Stimulated activated CD8-positive, alpha-beta memory T cell treated with anti-CD3 and anti-CD28 coated beads, Interleukin-12 subunit alpha, Interleukin-12 subunit beta, amount 100 ng/mL, for 1 hour (primary cell): Measurements from ENCODE around the gene PPL.
"Not testable (repeated sequence)": the region's sequence is repeated elsewhere in the genome, so short reads cannot be mapped to it uniquely, and the experiment has no call there.

Source experiments
- DNase-seq: peaks from one replicate; pipeline ENCODE4 v3.0.0-alpha.2; 2020; ENCODE audit warnings: low read depth

Gene PPL

DNA sequence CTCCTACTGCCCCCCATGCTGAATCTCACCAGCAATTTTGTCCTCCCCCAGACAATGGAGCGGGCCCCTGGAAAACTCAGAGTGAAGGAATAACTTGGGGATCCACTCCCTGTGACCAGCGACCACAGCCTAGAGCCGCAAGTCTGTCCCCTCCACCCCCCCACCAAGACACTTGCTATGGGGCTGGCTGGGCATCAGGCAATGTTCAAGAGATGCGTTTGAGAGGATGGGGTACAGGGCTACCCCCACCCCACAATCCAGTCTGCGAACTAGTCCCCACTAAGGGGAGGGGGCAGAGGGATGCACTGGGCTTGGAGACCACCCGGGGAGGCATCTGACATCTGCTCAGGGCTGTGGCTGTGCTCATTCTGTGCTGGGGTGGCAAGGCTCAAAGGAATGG, 2.4 kb downstream of the PPL start:
- no peak for DNase-seq

- DNase-seq = no peak
Measured at GRCh38 chr16:4933871-4934395, 3.0 kb downstream of the PPL start.

GRCh38 chr16:4933433-4933832, 3.5 kb downstream of the PPL start:
- DNase-seq = no peak

DNA sequence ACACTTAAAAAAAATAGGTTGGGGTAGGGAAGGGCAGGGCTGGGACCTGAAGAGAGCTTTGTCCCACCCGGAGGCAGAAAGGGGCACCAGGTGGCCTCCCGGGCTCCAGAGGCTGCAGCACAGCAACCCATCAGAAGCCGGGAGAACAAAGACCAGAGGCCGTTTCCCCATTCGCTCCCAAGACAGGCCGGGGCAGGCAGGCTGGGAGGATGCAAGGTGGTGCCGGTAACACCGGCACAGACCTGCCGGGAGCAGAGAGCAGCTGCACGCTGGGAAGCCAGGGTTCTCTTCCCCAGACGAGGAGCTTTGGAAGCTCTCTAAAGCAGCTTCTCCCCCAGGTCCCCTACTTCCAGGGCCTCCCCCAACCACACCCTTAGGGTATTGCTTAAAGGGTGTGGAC, 5.6 kb downstream of the PPL start:
- DNase-seq = no peak

DNA sequence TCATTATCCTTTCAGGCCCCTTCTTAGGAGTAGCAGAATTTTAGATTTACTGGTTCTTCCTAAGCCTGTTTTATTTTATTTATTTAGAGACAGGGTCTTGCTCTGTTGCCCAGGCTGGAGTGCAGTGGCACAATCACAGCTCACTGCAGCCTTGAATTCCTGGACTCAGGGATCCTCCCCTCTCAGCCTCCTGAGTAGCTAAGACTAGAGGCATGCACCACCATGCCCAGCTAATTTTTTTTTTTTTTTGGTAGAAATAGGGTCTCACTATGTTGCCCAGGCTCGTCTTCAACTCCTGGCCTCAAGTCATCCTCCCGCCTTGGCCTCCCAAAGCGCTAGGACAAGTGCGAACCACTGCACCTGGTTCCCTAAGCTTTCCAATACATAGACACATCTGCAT, 7.3 kb downstream of the PPL start:
- DNase-seq = not testable (repeated sequence)

DNA sequence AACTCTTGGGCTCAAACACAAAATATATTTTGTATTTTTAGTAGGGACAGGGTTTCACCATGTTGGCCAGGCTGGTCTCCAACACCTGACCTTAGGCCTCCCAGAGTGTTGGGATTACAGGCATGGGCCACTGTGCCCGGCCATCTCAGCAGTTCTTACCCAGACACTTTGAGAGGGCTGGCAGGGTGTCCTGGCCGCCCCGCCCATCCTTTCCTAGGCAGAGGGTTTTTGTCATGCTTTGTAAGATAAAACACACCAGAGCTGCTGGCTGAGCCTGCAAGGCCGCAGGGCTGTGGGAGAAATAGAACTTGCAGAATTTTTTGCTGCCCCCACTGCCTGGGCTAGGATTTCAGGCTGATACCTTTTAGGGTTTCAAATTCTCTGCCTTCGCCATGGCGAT, 8.7 kb downstream of the PPL start:
- DNase-seq = no peak

- DNase-seq = no peak
Measured at GRCh38 chr16:4927661-4928060, 9.3 kb downstream of the PPL start.

- no peak for DNase-seq
Measured at GRCh38 chr16:4926928-4927327, 10.0 kb downstream of the PPL start.

GRCh38 chr16:4925791-4926190, 11.2 kb downstream of the PPL start:
- no peak for DNase-seq

DNA sequence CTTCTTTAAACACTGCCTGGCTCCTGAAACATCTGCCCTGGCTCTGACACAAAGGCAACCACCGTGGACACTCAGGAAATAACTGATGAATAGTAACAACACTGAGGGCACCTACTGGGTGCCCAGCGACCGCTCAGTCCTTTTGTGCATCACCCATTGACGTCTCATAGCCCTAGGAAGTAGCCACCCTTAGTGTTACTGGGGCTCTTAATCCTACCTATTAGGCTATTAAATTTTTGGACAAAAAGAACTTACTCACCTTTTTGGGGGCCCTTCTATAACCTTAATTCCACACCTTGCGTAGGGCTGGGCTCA, 11.7 kb downstream of the PPL start:
- no peak for DNase-seq

DNA sequence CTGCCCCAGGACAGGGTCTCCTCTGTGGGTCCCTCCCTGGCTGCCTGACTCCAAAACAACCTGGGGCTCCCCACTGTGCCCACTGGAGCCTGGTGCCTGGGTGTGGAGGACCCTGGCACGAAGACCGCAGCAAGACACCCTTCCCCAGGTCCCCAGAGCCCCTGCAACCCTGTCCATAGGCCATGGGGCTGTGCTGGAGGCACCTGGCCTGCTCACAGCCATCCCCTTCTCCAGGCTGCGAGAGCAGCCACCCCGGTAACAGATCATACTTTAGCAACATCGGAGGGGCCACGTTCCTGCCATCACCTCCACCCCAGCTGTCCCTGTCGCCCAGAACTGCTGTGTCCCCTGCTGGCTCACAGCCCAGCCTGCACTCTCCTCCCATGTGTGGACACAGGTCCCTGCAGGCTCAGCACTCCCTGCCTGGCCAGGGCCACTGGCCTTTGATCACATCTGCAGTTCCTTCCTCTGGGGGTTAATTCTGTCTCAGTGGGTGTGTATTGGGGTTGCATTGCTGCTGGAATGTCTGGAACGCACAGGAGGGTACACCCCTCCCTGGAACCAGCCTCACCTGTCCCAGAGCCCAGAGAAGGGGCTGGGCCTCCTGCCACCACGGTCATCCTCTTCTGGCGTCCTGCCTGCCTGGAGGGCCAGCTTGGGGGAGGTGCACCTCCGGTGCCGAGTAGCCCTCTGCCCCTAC, 12.2 kb downstream of the PPL start:
- no peak for DNase-seq

GRCh38 chr16:4923853-4924252, 13.1 kb downstream of the PPL start:
- DNase-seq = no peak

DNA sequence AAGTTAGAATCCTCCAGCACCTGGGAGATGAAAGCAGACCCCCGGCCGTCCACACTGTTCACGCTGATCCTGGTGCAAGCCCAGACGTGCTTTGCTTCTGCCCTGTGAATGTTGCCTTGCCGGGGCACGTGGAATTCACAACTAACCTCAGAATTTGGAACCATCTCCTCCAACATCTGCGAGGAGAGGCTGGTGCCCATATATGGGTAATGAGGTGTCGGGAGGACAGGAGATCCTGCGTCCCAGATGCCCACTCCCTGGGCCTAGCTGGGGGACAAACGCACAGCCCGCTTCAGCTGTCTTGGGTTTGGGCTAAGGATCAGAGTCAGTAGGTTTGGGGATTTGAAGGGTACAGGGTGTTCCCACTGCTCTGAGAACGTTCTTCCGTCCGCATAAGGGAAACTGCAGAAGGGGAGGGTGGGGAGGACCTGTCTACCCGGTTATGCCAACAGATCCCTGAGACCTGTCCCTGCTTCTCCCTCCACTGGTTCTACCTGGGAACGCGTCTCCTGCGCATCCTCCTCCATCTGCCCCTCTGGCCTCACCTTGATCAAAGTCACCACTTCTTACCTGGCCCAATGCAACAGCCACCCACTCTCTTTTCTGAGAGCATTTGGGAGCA, 14.1 kb downstream of the PPL start:
- no peak for DNase-seq

DNA sequence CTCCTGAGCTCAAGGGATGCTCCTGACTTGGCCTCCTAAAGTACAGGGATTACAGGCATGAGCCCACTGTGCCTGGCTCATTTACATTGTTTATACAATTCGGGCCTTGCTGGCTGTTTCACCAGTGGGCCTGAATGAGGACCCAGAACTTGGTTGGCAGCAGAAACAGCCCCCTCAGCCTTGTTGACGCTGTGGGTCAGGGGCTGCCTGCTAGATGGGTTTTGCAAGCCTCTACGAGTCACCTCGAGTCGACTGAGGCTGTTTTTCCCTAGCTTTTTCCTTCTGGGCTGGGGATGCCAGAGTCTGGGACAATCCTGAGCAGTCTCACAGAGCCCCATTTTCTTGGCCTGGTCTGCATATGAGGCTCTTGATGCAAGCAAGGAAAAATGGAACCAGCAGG, 16.1 kb downstream of the PPL start:
- no peak for DNase-seq

DNA sequence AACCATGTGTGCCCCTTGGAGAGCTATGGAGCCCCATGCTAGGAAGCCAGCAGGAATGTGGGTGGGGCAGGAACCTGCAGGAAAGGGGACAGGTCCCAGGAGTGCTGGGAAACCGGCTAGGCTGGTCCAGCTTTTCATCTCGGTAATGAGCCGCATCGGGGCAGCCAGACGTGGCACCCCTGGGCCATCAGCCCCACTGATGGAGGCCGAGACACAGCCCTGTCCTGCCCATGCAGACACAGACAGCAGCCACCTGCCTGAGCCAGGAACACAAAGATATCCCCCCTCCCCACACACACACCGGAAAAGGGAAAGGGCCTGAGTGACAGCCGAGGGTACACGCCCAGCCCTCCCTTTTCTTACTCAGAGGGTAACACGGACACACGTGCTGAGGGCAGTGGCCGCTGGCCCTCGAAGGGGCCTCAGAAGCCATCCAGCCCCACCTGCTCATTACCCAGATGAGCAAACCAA, 18.1 kb downstream of the PPL start:
- DNase-seq = no peak

DNA sequence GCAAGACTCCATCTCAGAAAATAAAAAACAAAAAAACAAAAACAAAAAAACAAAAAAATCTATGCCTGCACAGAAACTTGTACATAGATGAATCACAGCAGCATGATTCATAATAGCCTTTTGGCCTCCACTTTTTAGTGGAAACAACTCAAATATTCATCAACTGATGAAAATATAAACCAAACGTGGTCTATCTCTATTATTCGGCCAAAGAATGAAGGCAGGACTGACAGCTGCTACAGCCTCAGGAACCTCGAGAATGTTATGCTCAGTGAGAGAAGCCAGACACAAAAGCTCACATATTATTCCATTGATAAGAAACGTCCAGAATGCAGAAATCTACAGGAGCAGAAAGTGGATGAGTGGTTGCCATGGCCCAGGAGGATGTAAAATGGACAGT, 19.8 kb downstream of the PPL start:
- no peak for DNase-seq

DNA sequence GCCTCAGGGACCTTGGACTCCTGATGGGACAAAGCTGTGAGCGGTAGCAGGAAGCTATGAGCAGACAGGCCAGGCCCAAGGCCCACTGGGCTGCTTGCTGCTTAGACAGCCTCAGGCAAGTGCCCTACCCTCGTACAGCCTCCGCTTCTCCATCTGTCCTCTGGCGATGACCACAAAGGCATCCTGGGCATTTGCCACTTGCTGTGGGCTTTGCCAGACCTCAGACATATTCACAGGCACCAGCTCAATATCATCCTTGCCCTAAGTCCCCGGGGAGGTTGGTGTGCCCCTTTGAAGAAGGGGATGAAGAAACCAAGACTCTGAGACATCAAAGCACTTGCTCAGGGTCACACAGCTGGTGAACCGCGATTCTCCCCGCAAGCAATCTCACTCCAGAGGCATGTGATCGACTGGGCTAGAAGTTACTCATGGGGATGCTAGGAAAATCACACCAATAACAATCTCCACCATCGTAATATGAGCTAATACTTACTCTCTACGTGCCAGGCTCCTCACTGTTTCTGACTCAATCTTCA, 21.7 kb downstream of the PPL start:
- DNase-seq = no peak

- DNase-seq = no peak
Measured at GRCh38 chr16:4914528-4915225, 22.3 kb downstream of the PPL start.

- no peak for DNase-seq
Measured at GRCh38 chr16:4913774-4914525, 23.0 kb downstream of the PPL start.

DNA sequence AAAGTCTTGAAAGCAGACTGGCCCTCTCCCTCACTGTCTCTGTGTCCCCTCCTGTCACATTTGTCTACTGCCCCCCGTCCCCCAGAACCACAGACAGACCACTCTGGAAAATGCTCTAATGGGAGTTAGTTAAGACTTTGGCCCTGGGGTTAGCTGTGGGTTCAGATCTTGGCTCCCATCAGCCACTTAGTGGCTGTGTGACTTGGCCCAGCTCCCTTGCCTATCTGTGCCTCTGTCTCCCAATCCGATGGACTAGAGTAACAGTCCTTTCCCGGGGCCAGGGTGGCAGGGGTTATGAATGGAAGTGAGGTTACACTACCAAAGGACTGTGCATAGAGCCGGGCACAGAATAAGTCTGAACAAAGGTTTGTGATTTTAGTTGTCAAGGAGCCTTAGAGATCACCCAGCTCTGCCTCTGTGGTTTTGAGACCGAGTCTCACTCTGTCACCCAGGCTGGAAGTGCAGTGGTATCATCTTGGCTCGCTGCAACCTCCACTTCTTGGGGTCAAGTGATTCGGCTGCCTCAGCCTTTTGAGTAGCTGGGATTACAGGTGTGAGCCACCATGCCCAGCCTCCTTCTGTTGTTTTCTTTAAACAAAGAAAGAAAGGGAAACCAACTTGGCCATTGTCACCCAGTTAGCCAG, 23.7 kb downstream of the PPL start:
- DNase-seq = no peak

DNA sequence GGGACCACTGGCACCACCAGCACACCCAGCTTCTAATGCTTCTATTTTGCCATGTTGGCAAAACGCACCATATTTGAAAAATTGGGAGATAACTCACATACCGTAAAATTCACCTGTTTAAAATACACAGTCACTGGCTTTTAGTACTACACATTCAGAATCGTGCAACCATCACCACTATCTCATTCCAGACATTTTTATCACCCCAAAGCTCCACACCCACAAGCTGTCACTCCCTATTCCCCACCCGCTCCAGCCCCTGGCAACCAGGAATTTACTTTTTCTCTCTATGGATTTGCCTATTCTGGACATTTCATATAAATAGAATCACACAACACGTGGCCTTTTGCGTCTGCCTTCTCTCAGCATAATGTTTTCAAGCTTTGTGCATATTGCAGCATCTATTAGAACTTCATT, 25.0 kb downstream of the PPL start:
- DNase-seq = no peak

- no peak for DNase-seq
Measured at GRCh38 chr16:4910828-4911227, 26.1 kb downstream of the PPL start.
